Neural progenitor cell (in vitro differentiated cells): ENCODE data around the gene SMAD6.

Source experiments
- EZH2 ChIP-seq: fragments of 200-600 bp; sonication (generic); IDR thresholded peaks from 2 replicates; pipeline ENCODE4 v1.6.1; 2017; ENCODE audit warnings: antibody characterized with exemption, mild to moderate bottlenecking, moderate library complexity
- TF ChIP-seq, protein P1 (sequence below): fragments of 200-600 bp; sonication (generic); IDR thresholded peaks from 2 replicates; pipeline ENCODE4 v1.5.1; 2017; ENCODE audit warnings: antibody characterized with exemption, mild to moderate bottlenecking

- TF ChIP-seq, protein P1, sequence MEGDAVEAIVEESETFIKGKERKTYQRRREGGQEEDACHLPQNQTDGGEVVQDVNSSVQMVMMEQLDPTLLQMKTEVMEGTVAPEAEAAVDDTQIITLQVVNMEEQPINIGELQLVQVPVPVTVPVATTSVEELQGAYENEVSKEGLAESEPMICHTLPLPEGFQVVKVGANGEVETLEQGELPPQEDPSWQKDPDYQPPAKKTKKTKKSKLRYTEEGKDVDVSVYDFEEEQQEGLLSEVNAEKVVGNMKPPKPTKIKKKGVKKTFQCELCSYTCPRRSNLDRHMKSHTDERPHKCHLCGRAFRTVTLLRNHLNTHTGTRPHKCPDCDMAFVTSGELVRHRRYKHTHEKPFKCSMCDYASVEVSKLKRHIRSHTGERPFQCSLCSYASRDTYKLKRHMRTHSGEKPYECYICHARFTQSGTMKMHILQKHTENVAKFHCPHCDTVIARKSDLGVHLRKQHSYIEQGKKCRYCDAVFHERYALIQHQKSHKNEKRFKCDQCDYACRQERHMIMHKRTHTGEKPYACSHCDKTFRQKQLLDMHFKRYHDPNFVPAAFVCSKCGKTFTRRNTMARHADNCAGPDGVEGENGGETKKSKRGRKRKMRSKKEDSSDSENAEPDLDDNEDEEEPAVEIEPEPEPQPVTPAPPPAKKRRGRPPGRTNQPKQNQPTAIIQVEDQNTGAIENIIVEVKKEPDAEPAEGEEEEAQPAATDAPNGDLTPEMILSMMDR = no peak
- no peak for TF ChIP-seq EZH2
Observed at GRCh38 chr15:66783725-66784124, 81.7 kb downstream of the SMAD6 start.
